Right ventricle myocardium inferior (tissue), 1 donor: ENCODE data around the gene ZNF579. TPM values are rescaled to one million over a fixed set of nuclear protein-coding genes. Genes with fewer than 3 reads are reported as not detected.
"Not testable (repeated sequence)": the region's sequence is repeated elsewhere in the genome, so short reads cannot be mapped to it uniquely, and the experiment has no call there.

Source experiments
- ATAC-seq: fragments of 200-7000 bp; cut with Tn5 transposase; one replicate; pipeline ENCODE4 v1.9.1; 2020; ENCODE audit warnings: mild to moderate bottlenecking, moderate library complexity
- DNase-seq: peaks from one replicate; pipeline ENCODE4 v3.0.0; 2021; ENCODE audit errors: missing footprints
- intact Hi-C: fragments of 100-400 bp; cut with DNase I; formaldehyde crosslinking; loops from one replicate; pipeline ENCODE4 v1.11.0; 2022
- total RNA-seq: library from RNA; stranded (reverse); fragmentation: NEBNext Ultra II Directional; extraction: Animal tissue kit (Norgen Biotek cat#: 25700); gene quantifications from one replicate; pipeline ENCODE4 v1.2.1, GENCODE V29; 2021
- donor health status: DM: no; HTN: yes; CAD: no; lungs with severe emphysema.

ZNF579 gene
- total RNA-seq, 1 donor from 2014 or later, result 13.1 TPM

- ATAC-seq (peak; percentile 53), DNase-seq (no peak)
- intact Hi-C loops, result loop anchor here (1.0 kb wide), 1 partner anchor 20 kb away; no protein-coding TSS in a partner anchor
Observed at GRCh38 chr19:55536951-55537740, 43.5 kb downstream of the ZNF579 start, which contains the start of gene SBK2. SBK2 (minus strand) TSS chr19:55537133; CDS start chr19:55536294, 839 bp downstream.

GRCh38 chr19:55536366-55536765 is 44.3 kb downstream of the ZNF579 start:
- ATAC-seq, result no peak
- DNase-seq, result no peak
- intact Hi-C loops, result no loop called here

GRCh38 chr19:55535965-55536350 is 44.7 kb downstream of the ZNF579 start:
- DNase-seq (no peak), ATAC-seq (no peak)
- intact Hi-C loops, result no loop called here

- intact Hi-C loops, result no loop called here
- ATAC-seq (no peak), DNase-seq (no peak)
Observed at GRCh38 chr19:55535173-55535964, 45.3 kb downstream of the ZNF579 start.

- ATAC-seq, intact Hi-C loops, DNase-seq: not testable (repeated sequence)
Observed at GRCh38 chr19:55534280-55534679, 46.4 kb downstream of the ZNF579 start.

GRCh38 chr19:55530996-55531395 is 49.7 kb downstream of the ZNF579 start:
- ATAC-seq (no peak), DNase-seq (no peak)
- intact Hi-C loops, result no loop called here

GRCh38 chr19:55529636-55530234 is 50.9 kb downstream of the ZNF579 start:
- ATAC-seq (no peak), DNase-seq (no peak)
- intact Hi-C loops, result no loop called here

GRCh38 chr19:55528030-55528803 is 52.4 kb downstream of the ZNF579 start:
- no peak for DNase-seq
- intact Hi-C loops, result no loop called here
- ATAC-seq, result no peak

- intact Hi-C loops, result no loop called here
- DNase-seq (no peak), ATAC-seq (no peak)
Observed at GRCh38 chr19:55527197-55528029, 53.2 kb downstream of the ZNF579 start.

Other genes starting within 250 kb of the ZNF579 start
- 6.2 TPM for gene KMT5C, start 241.0 kb downstream of the ZNF579 start, total RNA-seq
- not detected for gene COX6B2, start 226.1 kb downstream of the ZNF579 start, total RNA-seq
- gene GARIN5B, start 217.6 kb downstream of the ZNF579 start, total RNA-seq, result not detected
- gene IL11, start 210.4 kb downstream of the ZNF579 start, total RNA-seq, result not detected
- gene TMEM190, start 204.0 kb downstream of the ZNF579 start, total RNA-seq, result not detected
- gene TMEM238, start 196.6 kb downstream of the ZNF579 start, total RNA-seq, result 0.24 TPM
- 664 TPM for gene RPL28, start 194.9 kb downstream of the ZNF579 start, total RNA-seq
- 31.2 TPM for gene UBE2S, start 173.1 kb downstream of the ZNF579 start, total RNA-seq
- gene SHISA7, start 137.5 kb downstream of the ZNF579 start, total RNA-seq, result not detected
- gene ISOC2, start 119.2 kb downstream of the ZNF579 start, total RNA-seq, result 55.2 TPM
- gene C19orf85, start 116.1 kb downstream of the ZNF579 start, total RNA-seq, result not detected
- 5.7 TPM for gene ZNF628, start 104.2 kb downstream of the ZNF579 start, total RNA-seq
- gene NAT14, start 95.7 kb downstream of the ZNF579 start, total RNA-seq, result 5.6 TPM
- gene SSC5D, start 92.4 kb downstream of the ZNF579 start, total RNA-seq, result 3.4 TPM
- gene SBK2, start 43.7 kb downstream of the ZNF579 start, total RNA-seq, result 12.7 TPM
- gene SBK3, start 35.3 kb downstream of the ZNF579 start, total RNA-seq, result 17.6 TPM
- 14.8 TPM for gene FIZ1, start 18.7 kb upstream of the ZNF579 start, total RNA-seq
- 16.9 TPM for gene ZNF524, start 19.4 kb upstream of the ZNF579 start, total RNA-seq
- 16.9 TPM for gene ZNF865, start 24.8 kb upstream of the ZNF579 start, total RNA-seq
- 11.1 TPM for gene ZNF784, start 43.7 kb upstream of the ZNF579 start, total RNA-seq
- 13.2 TPM for gene ZNF580, start 60.2 kb upstream of the ZNF579 start, total RNA-seq
- gene ZNF581, start 62.8 kb upstream of the ZNF579 start, total RNA-seq, result 7.4 TPM
- gene CCDC106, start 67.4 kb upstream of the ZNF579 start, total RNA-seq, result 17.4 TPM
- 74.5 TPM for gene U2AF2, start 74.2 kb upstream of the ZNF579 start, total RNA-seq
- 213 TPM for gene EPN1, start 94.4 kb upstream of the ZNF579 start, total RNA-seq
- gene NLRP9, start 157.6 kb upstream of the ZNF579 start, total RNA-seq, result not detected
- gene RFPL4A, start 178.2 kb upstream of the ZNF579 start, total RNA-seq, result not detected
- gene RFPL4AL1, start 188.3 kb upstream of the ZNF579 start, total RNA-seq, result not detected